Tibial artery (tissue), 4 donors: ENCODE measurements around the gene MRPL34.

ENCODE experiments used
- DNase-seq, 2 donors: peaks; one replicate each; pipeline ENCODE4 v3.0.0-alpha.2; 2019
- H3K27ac ChIP-seq, 2 donors: fragments of 200-600 bp; sonication (generic) in 1 of 2; 1 replicate in 1 of 2; 2 replicates in 1 of 2; pipeline ENCODE4 v1.5.1; 2018 to 2019; ENCODE audit warnings: mild to moderate bottlenecking in 1 of 2
- H3K27me3 ChIP-seq, 2 donors: fragments of 200-600 bp; sonication (generic) in 1 of 2; one replicate each; pipeline versions ENCODE4 v1.5.1 to v1.6.0; 2016 to 2019
- H3K36me3 ChIP-seq, 3 donors: fragments of 200-600 bp; sonication (generic) in 2 of 3; one replicate each; pipeline ENCODE4 v1.5.1; 2016 to 2019; ENCODE audit warnings: mild to moderate bottlenecking in 2 of 3
- H3K4me1 ChIP-seq, 4 donors: fragments of 200-600 bp; sonication (generic) in 2 of 4; 1 replicate in 3 of 4; 2 replicates in 1 of 4; pipeline ENCODE4 v1.5.1; 2016 to 2019
- H3K4me3 ChIP-seq, 2 donors: fragments of 200-600 bp; sonication (generic) in 1 of 2; 1 replicate in 1 of 2; 2 replicates in 1 of 2; pipeline ENCODE4 v1.5.1; 2018 to 2019; ENCODE audit warnings: mild to moderate bottlenecking in 2 of 2
- H3K9me3 ChIP-seq, 3 donors: fragments of 200-600 bp; sonication (generic) in 1 of 3; one replicate each; pipeline ENCODE4 v1.5.1; 2016 to 2019
- CTCF ChIP-seq, 2 experiments: fragments of 200-600 bp in 1 of 2; fragments of 450-650 bp in 1 of 2; IDR thresholded peaks; one replicate each; pipeline ENCODE4 v1.5.1; 2017 to 2019; ENCODE audit warnings: antibody characterized with exemption in 2 of 2, mild to moderate bottlenecking in 1 of 2, moderate library complexity in 1 of 2
- intact Hi-C: fragments of 100-400 bp; cut with DNase I; formaldehyde crosslinking; loops from one replicate; pipeline ENCODE4 v1.15.0; 2023; ENCODE audit warnings: low total_unique reads

The MRPL34 gene

GRCh38 chr19:17303940-17304267 is 1.8 kb upstream of the MRPL34 start:
- Histone ChIP-seq H3K27ac (peak overlapping the region; percentile 82 to 88), H3K36me3 (peaks cover 0 to 24% (median 6%) of the 10 kb centered on the region in 3 donors), H3K9me3 (no peaks in the 10 kb centered on the region), H3K27me3 (no peaks in the 10 kb centered on the region), H3K4me1 (peaks cover 0 to 51% (median 37%) of the 10 kb centered on the region in 4 donors), H3K4me3 (peak overlapping the region in 1 of 2 donors; percentile 89)
- DNase-seq: no peak
- TF ChIP-seq CTCF (IDR thresholded peaks at IDR 0.05): no peak
- intact Hi-C loops: loop anchor here (5.0 kb wide), 1 partner anchor 83 kb away; no protein-coding TSS in a partner anchor

GRCh38 chr19:17304386-17305215 is 1.1 kb upstream of the MRPL34 start:
- intact Hi-C loops: loop anchor here (5.0 kb wide), 1 partner anchor 83 kb away; no protein-coding TSS in a partner anchor
- TF ChIP-seq CTCF (IDR thresholded peaks at IDR 0.05): no peak
- H3K9me3 ChIP-seq: no peaks in the 10 kb centered on the region
- no peaks in the 10 kb centered on the region for H3K27me3 ChIP-seq
- H3K4me3 ChIP-seq: peak overlapping the region; percentile 60 to 84
- H3K36me3 ChIP-seq: peaks cover 0 to 19% (median 6%) of the 10 kb centered on the region in 3 donors
- H3K4me1 ChIP-seq: peaks cover 0 to 54% (median 38%) of the 10 kb centered on the region in 4 donors
- H3K27ac ChIP-seq: peak overlapping the region; percentile 88 to 95
- no peak for DNase-seq

- Histone ChIP-seq H3K4me3 (peak overlapping the region; percentile 60 to 84), H3K4me1 (peaks cover 0 to 59% (median 42%) of the 10 kb centered on the region in 4 donors), H3K9me3 (no peaks in the 10 kb centered on the region), H3K27ac (peak overlapping the region; percentile 88 to 95), H3K36me3 (peaks cover 0 to 14% (median 6%) of the 10 kb centered on the region in 3 donors), H3K27me3 (no peaks in the 10 kb centered on the region)
- DNase-seq: no peak
- intact Hi-C loops: no loop called here
- no peak for TF ChIP-seq CTCF (IDR thresholded peaks at IDR 0.05)
These were observed 506 bp upstream of the MRPL34 start for GRCh38 chr19:17305216-17305516.

GRCh38 chr19:17306285-17306714 is 628 bp downstream of the MRPL34 start:
- no peak for TF ChIP-seq CTCF (IDR thresholded peaks at IDR 0.05)
- Histone ChIP-seq H3K4me1 (peaks cover 0 to 70% (median 54%) of the 10 kb centered on the region in 4 donors), H3K27ac (peak overlapping the region; percentile 88 to 95), H3K4me3 (peak overlapping the region; percentile 60 to 84), H3K9me3 (no peaks in the 10 kb centered on the region), H3K36me3 (peaks cover 0 to 2% (median under 1%) of the 10 kb centered on the region in 3 donors), H3K27me3 (no peaks in the 10 kb centered on the region)
- no peak for DNase-seq
- intact Hi-C loops: loop anchor here (1.0 kb wide), 1 partner anchor 23 kb away; no protein-coding TSS in a partner anchor

- Histone ChIP-seq H3K27ac (no peak overlapping the region), H3K36me3 (peaks cover 0 to 14% (median 0%) of the 10 kb centered on the region in 3 donors), H3K4me3 (no peak overlapping the region), H3K4me1 (peaks cover 0 to 78% (median 55%) of the 10 kb centered on the region in 4 donors), H3K27me3 (no peaks in the 10 kb centered on the region), H3K9me3 (no peaks in the 10 kb centered on the region)
- intact Hi-C loops: no loop called here
- TF ChIP-seq CTCF (IDR thresholded peaks at IDR 0.05): no peak
- DNase-seq: no peak
These were observed 2.3 kb downstream of the MRPL34 start for GRCh38 chr19:17307876-17308377.
